Peyer's patch (tissue), 4 donors: ENCODE results near the gene DARS1. TPM values are rescaled to one million over a fixed set of nuclear protein-coding genes. Genes with fewer than 3 reads are reported as not detected.

ENCODE experiments used
- DNase-seq, 3 donors: peaks; one replicate each; pipeline ENCODE4 v3.0.0-alpha.2; 2017 to 2019
- H3K27ac ChIP-seq, 4 donors: fragments of 200-600 bp; sonication (generic); one replicate each; pipeline ENCODE4 v1.5.1; 2016 to 2019
- H3K27me3 ChIP-seq, 2 donors: fragments of 200-600 bp; sonication (generic); one replicate each; pipeline ENCODE4 v1.5.1; 2019
- H3K36me3 ChIP-seq, 3 donors: fragments of 200-600 bp; sonication (generic); one replicate each; pipeline ENCODE4 v1.5.1; 2016 to 2019
- H3K4me1 ChIP-seq, 4 donors: fragments of 200-600 bp; sonication (generic); one replicate each; pipeline ENCODE4 v1.5.1; 2016 to 2019
- H3K4me3 ChIP-seq, 4 donors: fragments of 200-600 bp; sonication (generic); 1 replicate in 3 of 4; 2 replicates in 1 of 4; pipeline ENCODE4 v1.5.1; 2016 to 2019; ENCODE audit warnings: mild to moderate bottlenecking in 1 of 4
- H3K9me3 ChIP-seq, 4 donors: fragments of 200-600 bp; sonication (generic); one replicate each; pipeline ENCODE4 v1.5.1; 2016 to 2019; ENCODE audit warnings: mild to moderate bottlenecking in 1 of 4
- CTCF ChIP-seq, 6 experiments: fragments of 450-650 bp in 4 of 6; fragments of 200-600 bp in 2 of 6; sonication (generic) in 1 of 6; IDR thresholded peaks; one replicate each; pipeline ENCODE4 v1.5.1; 2017 to 2019; ENCODE audit warnings: antibody characterized with exemption in 6 of 6, mild to moderate bottlenecking in 3 of 6, moderate library complexity in 1 of 6
- POLR2A ChIP-seq, 2 donors: fragments of 450-650 bp; IDR thresholded peaks; one replicate each; pipeline ENCODE4 v1.5.1; 2017; ENCODE audit warnings: antibody characterized with exemption in 2 of 2, mild to moderate bottlenecking in 2 of 2, moderate library complexity in 2 of 2
- total RNA-seq, 4 donors: library from RNA; depleted of rRNA; stranded (reverse); fragments of >200 nt; gene quantifications; one replicate each; pipeline ENCODE4 v1.1.0, GENCODE V29; 2016

DARS1 gene
- total RNA-seq, 4 donors from 2014 or later, result 27.5 to 75.9 (median 30.6) TPM

DNA sequence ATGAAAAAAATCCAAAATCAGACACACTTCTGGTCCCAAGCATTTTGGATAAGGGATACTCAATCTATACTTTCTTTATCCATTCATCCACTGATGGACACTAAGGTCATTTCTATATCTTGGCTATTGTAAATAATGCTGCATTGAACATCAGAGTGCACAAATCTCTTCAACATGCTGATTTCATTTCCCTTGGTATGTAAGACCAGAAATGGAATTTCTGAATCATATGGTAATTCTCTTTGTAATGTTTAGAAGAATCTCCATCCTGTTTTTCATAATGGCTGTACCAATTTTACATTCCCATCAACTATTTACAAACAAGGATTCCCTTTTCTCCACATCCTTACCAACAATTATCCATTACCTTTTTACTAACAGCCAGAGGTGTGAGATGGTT, 75.5 kb downstream of the DARS1 start:
- Histone ChIP-seq H3K9me3 (no peaks in the 10 kb centered on the region), H3K27me3 (no peaks in the 10 kb centered on the region), H3K36me3 (peaks cover 0 to 47% (median 0%) of the 10 kb centered on the region in 3 donors), H3K27ac (no peak overlapping the region), H3K4me3 (no peak overlapping the region), H3K4me1 (no peaks in the 10 kb centered on the region)
- no peak for DNase-seq
- TF ChIP-seq CTCF (IDR thresholded peaks at IDR 0.05) (no peak), POLR2A (IDR thresholded peaks at IDR 0.05) (no peak)

DNA sequence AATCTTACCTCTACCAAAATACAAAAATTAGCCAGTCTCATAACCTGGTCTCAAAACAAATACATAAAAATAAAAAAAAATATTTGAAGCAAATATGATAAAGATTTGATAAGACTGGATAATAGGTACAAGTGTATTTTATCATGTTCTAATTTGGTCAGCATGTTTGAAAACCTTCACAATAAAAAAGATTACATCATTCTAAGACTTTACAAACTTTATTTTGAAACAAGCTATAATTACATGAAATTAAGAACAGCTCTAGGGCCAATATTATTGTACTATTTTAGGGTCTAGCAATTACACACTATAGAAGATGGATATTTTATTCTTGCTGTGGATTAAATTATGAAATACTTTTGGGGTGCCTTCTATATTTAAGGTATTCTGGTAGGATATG, 79.7 kb downstream of the DARS1 start:
- Histone ChIP-seq H3K27ac (no peak overlapping the region), H3K27me3 (no peaks in the 10 kb centered on the region), H3K9me3 (no peaks in the 10 kb centered on the region), H3K36me3 (peaks cover 0 to 40% (median 0%) of the 10 kb centered on the region in 3 donors), H3K4me3 (no peak overlapping the region), H3K4me1 (no peaks in the 10 kb centered on the region)
- TF ChIP-seq POLR2A (IDR thresholded peaks at IDR 0.05) (no peak), CTCF (IDR thresholded peaks at IDR 0.05) (no peak)
- no peak for DNase-seq

- no peak for TF ChIP-seq POLR2A (IDR thresholded peaks at IDR 0.05)
- no peak for TF ChIP-seq CTCF (IDR thresholded peaks at IDR 0.05)
- H3K4me3 ChIP-seq, result no peak overlapping the region
- no peaks in the 10 kb centered on the region for H3K9me3 ChIP-seq
- H3K27ac ChIP-seq, result no peak overlapping the region
- H3K4me1 ChIP-seq, result no peaks in the 10 kb centered on the region
- H3K36me3 ChIP-seq, result peaks cover 0 to 37% (median 0%) of the 10 kb centered on the region in 3 donors
- H3K27me3 ChIP-seq, result no peaks in the 10 kb centered on the region
- no peak for DNase-seq
Measured at GRCh38 chr2:135904341-135904989, 81.0 kb downstream of the DARS1 start.

- Histone ChIP-seq H3K4me1 (no peaks in the 10 kb centered on the region), H3K27ac (no peak overlapping the region), H3K27me3 (no peaks in the 10 kb centered on the region), H3K36me3 (peaks cover 0 to 37% (median 0%) of the 10 kb centered on the region in 3 donors), H3K4me3 (no peak overlapping the region), H3K9me3 (no peaks in the 10 kb centered on the region)
- DNase-seq, result no peak
- TF ChIP-seq POLR2A (IDR thresholded peaks at IDR 0.05), result no peak
- no peak for TF ChIP-seq CTCF (IDR thresholded peaks at IDR 0.05)
Measured at GRCh38 chr2:135903650-135904049, 81.8 kb downstream of the DARS1 start.

GRCh38 chr2:135899567-135899966, 85.9 kb downstream of the DARS1 start:
- H3K4me3 ChIP-seq, result no peak overlapping the region
- no peaks in the 10 kb centered on the region for H3K4me1 ChIP-seq
- peaks cover 0 to 8% (median 0%) of the 10 kb centered on the region in 3 donors for H3K36me3 ChIP-seq
- no peak for DNase-seq
- no peak for TF ChIP-seq CTCF (IDR thresholded peaks at IDR 0.05)
- no peak for TF ChIP-seq POLR2A (IDR thresholded peaks at IDR 0.05)
- no peaks in the 10 kb centered on the region for H3K27me3 ChIP-seq
- no peak overlapping the region for H3K27ac ChIP-seq
- no peaks in the 10 kb centered on the region for H3K9me3 ChIP-seq
